Kidney (tissue), 14 donors: ENCODE measurements around the gene GNG3. TPM values are rescaled to one million over a fixed set of nuclear protein-coding genes. Genes with fewer than 3 reads are reported as not detected.

Source experiments
- DNase-seq, 5 donors: peaks; one replicate each; pipeline ENCODE4 v3.0.0-alpha.2; 2013 to 2020
- FAIRE-seq: peaks from 2 replicates; lab custom pipeline; 2012; peaks lifted over from hg19 to GRCh38; lab: Jason Lieb, UNC
- H3K27ac ChIP-seq, 2 donors: one replicate each; pipeline ENCODE4 v1.7.0; 2013; ENCODE audit warnings: low read depth in 2 of 2, low read length in 2 of 2, inconsistent platforms in 1 of 2
- H3K27me3 ChIP-seq: one replicate; pipeline ENCODE4 v1.7.1; 2013; ENCODE audit warnings: low read length, inconsistent platforms; ENCODE audit not compliant: control insufficient read depth, insufficient read depth
- H3K36me3 ChIP-seq, 3 donors: one replicate each; pipeline versions ENCODE4 v1.7.0 to v1.7.1; 2013; ENCODE audit warnings: low read length in 3 of 3, control low read depth in 1 of 3, inconsistent platforms in 1 of 3; ENCODE audit not compliant: insufficient read depth in 3 of 3, control insufficient read depth in 2 of 3
- H3K4me1 ChIP-seq, 3 donors: one replicate each; pipeline versions ENCODE4 v1.7.0 to v1.7.1; 2013; ENCODE audit warnings: low read length in 3 of 3, inconsistent platforms in 1 of 3, low read depth in 1 of 3; ENCODE audit not compliant: control insufficient read depth in 2 of 3, insufficient read depth in 2 of 3
- H3K4me3 ChIP-seq, 3 donors: one replicate each; pipeline versions ENCODE4 v1.7.0 to v1.8.1; 2013; ENCODE audit warnings: low read length in 3 of 3, control low read depth in 1 of 3, inconsistent platforms in 1 of 3
- H3K9ac ChIP-seq, 3 donors: one replicate each; pipeline versions ENCODE4 v1.7.0 to v1.7.1; 2013; ENCODE audit warnings: low read length in 3 of 3, control low read depth in 1 of 3, inconsistent platforms in 1 of 3
- H3K9me3 ChIP-seq, 3 donors: one replicate each; pipeline versions ENCODE4 v1.7.0 to v1.7.1; 2013; ENCODE audit warnings: low read length in 3 of 3, control low read depth in 1 of 3, inconsistent platforms in 1 of 3; ENCODE audit not compliant: control insufficient read depth in 2 of 3, insufficient read depth in 1 of 3
- CTCF ChIP-seq: IDR thresholded peaks from 3 replicates; pipeline ENCODE4 v1.5.1; 2012; ENCODE audit warnings: mild to moderate bottlenecking, moderate library complexity, borderline replicate concordance; ENCODE audit not compliant: insufficient read depth; ENCODE audit errors: extremely low read depth
- intact Hi-C: fragments of 100-400 bp; cut with DNase I; formaldehyde crosslinking; loops from one replicate; pipeline ENCODE4 v1.11.1; 2022
- polyA plus RNA-seq: library from polyadenylated mRNA; stranded (reverse); fragments of 350-450 nt; fragmentation: Illumina TruSeq; extraction: RNeasy Lipid Tissue Mini Kit (QIAGEN cat#74804); gene quantifications from one replicate; pipeline ENCODE4 v1.2.3, GENCODE V29; 2014; ENCODE audit warnings: low read depth, low replicate concordance; ENCODE audit not compliant: insufficient read depth
- total RNA-seq: library from RNA; stranded (reverse); fragmentation: NEBNext Ultra II Directional; extraction: Animal tissue kit (Norgen Biotek cat#: 25700); gene quantifications from one replicate; pipeline ENCODE4 v1.2.1, GENCODE V29; 2021
- donor health status: control.
- donor health status: control.
- donor health status: control.
- donor health status: control.
- donor health status: control.
- donor health status: DM: yes; HTN: yes; CAD: no.
- donor health status: Normal renal cell carcinoma (clear cell type).

GNG3 gene
- total and polyA plus RNA-seq, 2 donors from 2014 or later = 1.1 TPM; not detected in 1

DNA sequence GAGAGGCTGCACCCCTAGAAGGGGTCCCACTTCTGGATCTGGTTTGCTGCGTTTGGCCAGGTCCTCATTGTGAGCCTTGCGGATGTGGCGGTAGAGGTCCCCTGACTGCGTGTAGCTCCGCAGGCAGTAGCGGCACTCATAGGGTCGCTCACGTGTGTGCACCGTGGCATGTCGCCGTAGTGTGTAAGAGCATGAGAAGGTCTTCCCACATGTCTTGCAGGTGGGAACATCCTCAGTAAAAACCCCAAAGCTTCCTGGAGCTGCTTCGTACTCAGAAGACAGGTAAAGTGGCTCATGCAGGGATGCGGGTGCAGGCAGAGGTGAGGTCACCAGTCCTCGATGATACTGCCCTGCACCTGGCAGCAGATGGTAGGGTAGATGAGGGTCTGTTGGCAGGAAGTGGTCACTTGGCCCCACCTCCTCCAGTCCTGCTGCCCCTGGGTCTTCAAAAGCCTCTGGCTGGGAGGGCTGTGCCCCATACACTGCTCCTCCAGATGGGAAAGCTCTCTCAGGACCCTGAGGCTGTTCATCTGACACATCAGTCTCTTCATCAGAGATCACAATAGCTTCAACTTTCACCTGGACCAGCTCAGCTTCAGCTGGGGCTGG, 44.8 kb downstream of the GNG3 start:
- no peak for TF ChIP-seq CTCF
- intact Hi-C loops = no loop called here
- Histone ChIP-seq H3K4me1 (peaks cover 0 to 13% (median 12%) of the 10 kb centered on the region in 3 donors), H3K9me3 (no peaks in the 10 kb centered on the region), H3K27ac (no peak overlapping the region), H3K4me3 (no peak overlapping the region), H3K9ac (no peak overlapping the region), H3K27me3 (no peaks in the 10 kb centered on the region), H3K36me3 (peaks cover 0 to 10% (median 4%) of the 10 kb centered on the region in 3 donors)
- DNase-seq (peak in 1 of 5 donors; percentile 70), FAIRE-seq (no peak)

DNA sequence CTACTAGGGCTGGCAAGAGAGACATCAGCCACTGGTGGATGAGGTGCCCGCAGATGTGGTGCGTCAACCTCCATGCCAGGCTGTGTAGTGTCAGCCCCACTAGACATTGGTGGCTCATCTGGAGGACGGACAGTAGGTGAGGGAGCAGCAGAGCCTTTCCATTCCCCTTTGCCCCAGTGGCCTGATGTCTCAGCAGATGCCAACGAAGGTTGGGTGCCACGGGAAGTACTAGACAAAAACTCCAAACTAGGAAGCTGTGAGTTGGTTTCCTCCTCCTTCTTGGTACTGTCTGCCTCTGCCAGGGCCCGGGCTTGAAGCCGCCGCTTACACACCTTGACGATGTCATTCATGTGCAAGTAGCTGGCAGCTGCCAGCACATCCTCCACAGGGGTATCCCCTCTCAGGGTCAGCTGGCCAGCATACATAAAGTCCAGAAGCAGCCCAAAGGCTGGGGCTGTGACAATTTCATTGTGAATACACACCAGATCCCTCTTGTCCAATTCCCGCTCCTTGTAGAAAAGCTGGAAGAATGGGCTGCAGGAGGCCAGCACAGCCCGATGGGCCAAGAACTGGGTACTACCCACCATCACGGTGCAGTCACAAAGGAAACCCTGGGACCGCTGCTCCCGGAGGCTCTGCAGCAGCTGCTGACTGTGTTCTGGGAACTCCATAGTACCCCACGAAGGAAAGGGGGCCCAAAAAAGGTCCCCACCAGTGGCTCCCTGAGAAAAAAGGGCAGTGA, 45.7 kb downstream of the GNG3 start:
- TF ChIP-seq CTCF = no peak
- H3K27me3 ChIP-seq = no peaks in the 10 kb centered on the region
- H3K4me3 ChIP-seq = peak overlapping the region; percentile 94 to 99 (median 99)
- peaks cover 0 to 10% (median 4%) of the 10 kb centered on the region in 3 donors for H3K36me3 ChIP-seq
- H3K9me3 ChIP-seq = no peaks in the 10 kb centered on the region
- DNase-seq = peak in 1 of 5 donors; percentile 72
- peak overlapping the region; percentile 3 to 99 for H3K27ac ChIP-seq
- FAIRE-seq = no peak
- intact Hi-C loops = no loop called here
- H3K4me1 ChIP-seq = peaks cover 0 to 13% (median 12%) of the 10 kb centered on the region in 3 donors
- peak overlapping the region in 2 of 3 donors; percentile 4 to 98 for H3K9ac ChIP-seq

DNA sequence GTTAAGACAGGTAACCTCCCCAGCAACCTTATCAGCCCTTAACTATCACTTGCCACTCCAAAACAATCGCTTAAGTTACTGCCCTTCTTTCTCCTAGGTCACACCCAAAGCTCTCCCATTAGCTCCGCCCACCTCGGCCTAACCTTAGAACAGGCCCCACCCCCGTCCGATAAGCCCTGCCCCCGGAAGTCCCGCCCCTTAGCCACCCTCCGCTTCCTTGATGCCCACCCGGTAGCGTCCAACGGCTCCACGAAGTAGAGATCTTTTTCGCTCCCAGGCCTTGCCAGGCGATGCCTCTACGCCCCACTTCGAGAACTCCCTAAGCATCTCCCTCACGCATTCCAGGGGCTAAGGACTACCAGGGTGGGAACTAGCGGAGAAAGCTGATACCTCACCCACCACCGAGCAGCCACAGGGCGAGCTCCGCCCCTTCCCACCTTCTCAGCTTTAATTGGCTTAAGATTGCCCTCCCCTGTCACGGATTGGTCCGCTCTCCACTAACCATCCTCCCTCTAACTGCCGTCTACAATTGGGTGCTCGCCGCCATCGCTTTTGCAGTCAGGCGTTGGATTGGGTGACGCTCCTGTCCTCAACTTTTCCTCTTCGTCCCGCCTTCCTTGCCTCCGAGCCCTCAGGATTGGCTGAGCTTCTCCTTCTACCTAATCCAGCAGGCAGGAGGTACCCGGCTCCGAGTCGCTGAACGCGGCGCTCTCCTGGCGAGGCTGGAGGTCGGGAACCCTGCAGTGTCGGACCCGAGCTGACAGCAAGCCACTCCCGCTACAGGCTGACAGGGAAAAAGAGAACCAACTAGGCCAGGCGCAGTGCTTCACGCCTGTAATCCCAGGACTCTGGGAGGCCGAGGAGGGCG, 46.5 kb downstream of the GNG3 start, which contains the start of gene ZBTB3:
TSS of gene ZBTB3 (minus strand) at position 425 of the 868 bp plus-strand sequence. CDS start 496 bp downstream, outside the sequence.
- peak within 1 kb of the TSS; percentile 95 to 99 for H3K27ac ChIP-seq
- FAIRE-seq (peak; percentile 95), DNase-seq (peak; percentile 98 to 100 (median 99))
- H3K36me3 ChIP-seq = peaks cover 0 to 10% (median 4%) of the 10 kb centered on the region in 3 donors
- H3K27me3 ChIP-seq = no peaks in the 10 kb centered on the region
- peaks cover 0 to 13% (median 12%) of the 10 kb centered on the region in 3 donors for H3K4me1 ChIP-seq
- no peak for TF ChIP-seq CTCF
- no peaks in the 10 kb centered on the region for H3K9me3 ChIP-seq
- peak within 1 kb of the TSS; percentile 94 to 99 (median 99) for H3K4me3 ChIP-seq
- peak within 1 kb of the TSS; percentile 75 to 98 (median 87) for H3K9ac ChIP-seq
- intact Hi-C loops = no loop called here
